Lower lobe of right lung (tissue), 2 donors: ENCODE results near the gene MBNL2. TPM values are rescaled to one million over a fixed set of nuclear protein-coding genes. Genes with fewer than 3 reads are reported as not detected.

Experiments used
- ATAC-seq, 2 donors: fragments of 200-7000 bp; cut with Tn5 transposase; one replicate each; pipeline ENCODE4 v1.9.1; 2020 to 2022; ENCODE audit warnings: mild to moderate bottlenecking in 2 of 2, moderate library complexity in 2 of 2
- DNase-seq: peaks from one replicate; pipeline ENCODE4 v3.0.0-alpha.2; 2020
- H3K27ac ChIP-seq: fragments of 200-600 bp; one replicate; pipeline ENCODE4 v1.8.0; 2022
- H3K27me3 ChIP-seq: fragments of 200-600 bp; one replicate; pipeline ENCODE4 v1.8.0; 2022; ENCODE audit warnings: low read depth
- H3K36me3 ChIP-seq: fragments of 200-600 bp; one replicate; pipeline ENCODE4 v1.8.0; 2022; ENCODE audit warnings: mild to moderate bottlenecking
- H3K4me1 ChIP-seq: fragments of 200-600 bp; one replicate; pipeline ENCODE4 v1.8.0; 2022
- H3K4me3 ChIP-seq: fragments of 200-600 bp; one replicate; pipeline ENCODE4 v1.8.0; 2022; ENCODE audit warnings: mild to moderate bottlenecking
- H3K9me3 ChIP-seq: fragments of 200-600 bp; one replicate; pipeline ENCODE4 v1.8.0; 2022
- intact Hi-C: fragments of 100-400 bp; cut with DNase I; formaldehyde crosslinking; loops from one replicate; pipeline ENCODE4 v1.11.0; 2022
- total RNA-seq: library from RNA; stranded (reverse); fragmentation: NEBNext Ultra II Directional; extraction: Animal tissue kit (Norgen Biotek cat#: 25700); gene quantifications from one replicate; pipeline ENCODE4 v1.2.1, GENCODE V29; 2021
- TF ChIP-seq, protein P1 (sequence below): fragments of 200-600 bp; IDR thresholded peaks from one replicate; pipeline ENCODE4 v1.8.0; 2022; ENCODE audit warnings: antibody characterized with exemption, mild to moderate bottlenecking
- donor health status: DM: no; HTN: yes; CAD: no; lungs with severe emphysema.

The MBNL2 gene
- total RNA-seq, 1 donor from 2014 or later, result 58.2 TPM

DNA sequence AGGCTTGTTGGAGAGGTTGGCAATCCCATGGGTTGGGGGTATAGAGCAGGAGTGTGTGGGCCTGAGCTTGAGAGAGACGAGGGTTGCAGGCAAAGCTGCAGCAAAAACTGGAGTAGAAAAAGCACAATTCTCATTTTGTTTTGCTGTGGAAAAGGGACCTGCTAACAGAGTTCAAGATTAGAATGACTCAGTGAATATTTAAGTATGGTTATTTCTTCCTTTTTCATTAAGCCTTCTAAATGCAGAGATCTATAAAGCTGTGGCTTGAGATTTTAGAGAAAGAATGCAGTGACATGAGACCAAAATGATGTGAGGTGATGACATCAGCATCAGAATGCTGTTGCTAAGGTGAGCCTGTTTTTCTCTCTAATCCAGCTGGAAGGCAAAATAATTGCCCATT, 10.8 kb upstream of the MBNL2 start:
- Histone ChIP-seq H3K4me3 (no peak overlapping the region), H3K9me3 (no peaks in the 10 kb centered on the region), H3K27me3 (no peaks in the 10 kb centered on the region), H3K36me3 (no peaks in the 10 kb centered on the region), H3K27ac (no peak overlapping the region), H3K4me1 (no peaks in the 10 kb centered on the region)
- no peak for ATAC-seq
- no peak for DNase-seq
- intact Hi-C loops, result no loop called here
- TF ChIP-seq, protein P1, sequence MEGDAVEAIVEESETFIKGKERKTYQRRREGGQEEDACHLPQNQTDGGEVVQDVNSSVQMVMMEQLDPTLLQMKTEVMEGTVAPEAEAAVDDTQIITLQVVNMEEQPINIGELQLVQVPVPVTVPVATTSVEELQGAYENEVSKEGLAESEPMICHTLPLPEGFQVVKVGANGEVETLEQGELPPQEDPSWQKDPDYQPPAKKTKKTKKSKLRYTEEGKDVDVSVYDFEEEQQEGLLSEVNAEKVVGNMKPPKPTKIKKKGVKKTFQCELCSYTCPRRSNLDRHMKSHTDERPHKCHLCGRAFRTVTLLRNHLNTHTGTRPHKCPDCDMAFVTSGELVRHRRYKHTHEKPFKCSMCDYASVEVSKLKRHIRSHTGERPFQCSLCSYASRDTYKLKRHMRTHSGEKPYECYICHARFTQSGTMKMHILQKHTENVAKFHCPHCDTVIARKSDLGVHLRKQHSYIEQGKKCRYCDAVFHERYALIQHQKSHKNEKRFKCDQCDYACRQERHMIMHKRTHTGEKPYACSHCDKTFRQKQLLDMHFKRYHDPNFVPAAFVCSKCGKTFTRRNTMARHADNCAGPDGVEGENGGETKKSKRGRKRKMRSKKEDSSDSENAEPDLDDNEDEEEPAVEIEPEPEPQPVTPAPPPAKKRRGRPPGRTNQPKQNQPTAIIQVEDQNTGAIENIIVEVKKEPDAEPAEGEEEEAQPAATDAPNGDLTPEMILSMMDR, result no peak

DNA sequence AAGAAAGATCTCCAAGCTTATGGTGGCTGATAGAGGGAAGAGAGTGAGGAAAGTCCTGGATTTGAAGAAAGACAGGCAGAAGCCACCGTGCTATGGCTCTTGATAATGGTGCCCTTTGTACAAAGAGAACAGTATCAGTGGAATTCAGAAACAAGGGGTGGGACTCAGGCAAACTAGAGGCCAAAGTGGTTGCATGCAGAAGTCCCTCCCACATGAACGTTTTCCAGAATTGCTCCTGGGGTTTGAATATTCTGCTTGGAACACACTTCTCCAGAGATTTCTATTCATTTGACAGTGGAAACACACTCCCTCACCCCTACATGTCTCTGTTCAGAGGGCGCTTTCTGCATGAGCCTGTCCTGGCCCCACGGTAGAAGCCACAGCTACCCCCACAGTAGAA, 10.1 kb upstream of the MBNL2 start:
- DNase-seq, result no peak
- H3K4me1 ChIP-seq, result no peaks in the 10 kb centered on the region
- H3K27me3 ChIP-seq, result no peaks in the 10 kb centered on the region
- ATAC-seq, result peak in 1 of 2 donors; percentile 29
- intact Hi-C loops, result no loop called here
- no peak overlapping the region for H3K4me3 ChIP-seq
- no peak overlapping the region for H3K27ac ChIP-seq
- TF ChIP-seq, protein P1, result no peak
- no peaks in the 10 kb centered on the region for H3K9me3 ChIP-seq
- H3K36me3 ChIP-seq, result no peaks in the 10 kb centered on the region

DNA sequence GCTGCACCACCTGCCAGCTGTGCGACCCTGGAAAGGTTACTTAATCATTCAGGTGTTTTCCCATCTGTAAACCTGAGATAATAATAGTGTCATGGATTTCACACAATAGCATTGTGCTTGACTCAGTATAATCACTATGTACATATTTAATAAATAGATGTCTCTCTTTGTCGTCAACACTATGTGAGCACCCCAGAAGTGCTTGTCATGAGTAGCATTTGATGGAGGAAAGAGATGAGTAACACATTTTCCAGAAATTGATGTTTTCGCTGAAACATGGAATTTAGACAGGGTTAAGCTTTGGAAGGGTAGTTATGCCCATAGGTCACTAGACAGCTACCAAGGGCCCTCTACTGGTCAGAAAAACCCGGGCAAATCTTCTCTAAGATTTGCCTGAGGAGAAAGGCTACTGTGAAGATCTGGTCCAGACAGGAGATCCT, 9.5 kb upstream of the MBNL2 start:
- DNase-seq (no peak), ATAC-seq (peak; percentile 74 to 92)
- Histone ChIP-seq H3K36me3 (no peaks in the 10 kb centered on the region), H3K9me3 (no peaks in the 10 kb centered on the region), H3K4me3 (no peak overlapping the region), H3K4me1 (no peaks in the 10 kb centered on the region), H3K27ac (no peak overlapping the region), H3K27me3 (no peaks in the 10 kb centered on the region)
- intact Hi-C loops, result no loop called here
- TF ChIP-seq, protein P1, result peak; percentile 62

DNA sequence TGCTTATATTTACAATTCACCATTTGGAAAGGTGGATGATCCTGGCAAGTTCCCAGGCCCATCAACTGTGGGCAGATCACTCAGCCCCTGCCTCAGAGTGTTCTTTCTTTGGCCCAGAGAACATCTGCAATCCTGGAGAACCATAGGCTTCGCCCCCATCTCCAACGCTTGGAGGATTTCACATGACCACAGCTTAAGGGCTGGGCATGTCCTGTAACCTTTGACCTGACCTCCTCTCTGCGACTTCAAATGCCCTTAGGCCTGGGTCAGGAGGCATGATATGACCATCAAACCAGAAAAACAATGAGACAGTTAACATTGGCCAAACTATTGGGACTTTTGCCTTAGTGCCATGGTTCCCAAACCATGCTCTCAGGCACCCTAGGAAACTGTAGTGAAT, 7.2 kb upstream of the MBNL2 start:
- Histone ChIP-seq H3K27ac (no peak overlapping the region), H3K9me3 (no peaks in the 10 kb centered on the region), H3K27me3 (no peaks in the 10 kb centered on the region), H3K4me3 (no peak overlapping the region), H3K36me3 (no peaks in the 10 kb centered on the region), H3K4me1 (no peaks in the 10 kb centered on the region)
- no peak for ATAC-seq
- DNase-seq, result no peak
- TF ChIP-seq, protein P1, result no peak
- intact Hi-C loops, result no loop called here

DNA sequence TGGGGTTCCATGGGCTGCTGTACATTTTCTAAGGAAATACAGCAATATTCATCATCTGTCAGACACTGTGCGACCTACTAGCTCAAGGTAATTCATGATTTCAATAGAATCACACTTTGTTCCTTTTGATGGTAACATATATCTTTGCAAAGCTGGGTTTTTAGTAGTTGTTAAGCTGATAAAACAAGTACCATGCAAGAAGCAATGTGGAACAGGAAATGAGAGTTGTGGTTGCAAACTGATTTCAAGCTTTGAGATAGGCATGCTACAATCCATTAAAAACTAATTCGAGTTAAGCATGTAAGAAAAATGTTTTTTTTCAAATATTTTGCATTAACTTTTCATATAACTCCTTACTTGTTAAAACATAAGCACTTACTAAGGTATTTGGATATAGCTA, 6.8 kb upstream of the MBNL2 start:
- no peak overlapping the region for H3K27ac ChIP-seq
- H3K9me3 ChIP-seq, result no peaks in the 10 kb centered on the region
- no peak overlapping the region for H3K4me3 ChIP-seq
- H3K4me1 ChIP-seq, result no peaks in the 10 kb centered on the region
- H3K36me3 ChIP-seq, result no peaks in the 10 kb centered on the region
- intact Hi-C loops, result no loop called here
- DNase-seq (no peak), ATAC-seq (no peak)
- TF ChIP-seq, protein P1, result no peak
- H3K27me3 ChIP-seq, result no peaks in the 10 kb centered on the region

DNA sequence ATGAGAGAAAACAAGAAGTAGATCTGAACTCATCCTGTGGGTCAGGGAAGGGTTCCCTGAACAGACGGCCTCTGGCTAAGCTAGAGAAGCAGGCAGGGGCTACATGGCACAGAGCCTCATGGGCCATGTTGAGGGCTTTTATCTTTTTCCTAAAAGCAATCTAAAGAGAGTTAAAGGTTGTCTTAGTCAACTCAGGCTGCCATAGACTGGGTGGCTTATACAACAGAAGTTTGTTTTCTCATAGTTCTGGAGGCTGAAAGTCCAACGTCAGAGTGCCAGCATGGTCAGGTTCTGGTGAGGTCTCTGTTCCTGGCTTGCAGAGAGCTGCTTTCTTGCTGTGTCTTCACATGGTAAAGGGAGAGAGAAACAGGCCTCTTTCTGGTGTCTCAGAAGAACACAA, 2.9 kb upstream of the MBNL2 start:
- no peaks in the 10 kb centered on the region for H3K9me3 ChIP-seq
- TF ChIP-seq, protein P1, result no peak
- ATAC-seq (no peak), DNase-seq (no peak)
- H3K4me1 ChIP-seq, result peaks cover 9% of the 10 kb centered on the region
- no peaks in the 10 kb centered on the region for H3K36me3 ChIP-seq
- H3K4me3 ChIP-seq, result no peak overlapping the region
- intact Hi-C loops, result no loop called here
- no peak overlapping the region for H3K27ac ChIP-seq
- no peaks in the 10 kb centered on the region for H3K27me3 ChIP-seq
